GM20431 (cell line): ENCODE results near the gene DIO3.

Experiments
- in situ Hi-C: fragments of 300-500 bp; cut with MseI, MboI; formaldehyde crosslinking; loops from one replicate; pipeline ENCODE4 v1.15.0; 2020; ENCODE audit warnings: low sequenced_read_pairs; ENCODE audit not compliant: unreplicated experiment

Gene DIO3

DNA sequence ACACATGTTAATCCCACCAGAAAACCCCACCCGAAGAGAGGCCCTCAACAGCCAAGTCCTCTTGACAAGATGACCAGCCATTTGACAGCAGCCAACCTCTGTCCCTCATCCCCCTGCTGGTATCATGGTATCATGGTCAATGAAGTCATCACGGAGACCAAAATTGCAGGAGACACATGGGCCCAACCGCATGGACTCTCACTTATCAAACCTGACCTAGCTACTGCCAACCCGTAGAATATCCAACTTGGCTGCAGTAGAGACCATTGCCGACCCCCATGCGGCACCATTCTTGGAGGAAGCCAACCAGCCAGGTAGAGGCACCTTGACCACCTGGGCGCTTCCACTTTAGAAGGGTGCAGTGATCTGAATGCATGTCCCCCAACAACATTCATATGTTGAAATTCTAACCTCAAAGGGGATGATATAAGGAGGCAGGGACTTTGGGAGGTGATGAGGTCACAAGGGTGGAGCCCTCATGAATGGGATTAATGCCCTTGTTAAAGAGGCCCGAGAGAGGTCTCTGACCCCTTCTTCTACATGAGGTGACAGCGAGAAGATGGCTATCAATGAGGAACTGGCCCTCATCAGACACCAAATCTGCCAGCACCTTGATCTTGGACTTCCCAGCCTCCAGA, 33.3 kb downstream of the DIO3 start:
- in situ Hi-C loops, result no loop called here

DNA sequence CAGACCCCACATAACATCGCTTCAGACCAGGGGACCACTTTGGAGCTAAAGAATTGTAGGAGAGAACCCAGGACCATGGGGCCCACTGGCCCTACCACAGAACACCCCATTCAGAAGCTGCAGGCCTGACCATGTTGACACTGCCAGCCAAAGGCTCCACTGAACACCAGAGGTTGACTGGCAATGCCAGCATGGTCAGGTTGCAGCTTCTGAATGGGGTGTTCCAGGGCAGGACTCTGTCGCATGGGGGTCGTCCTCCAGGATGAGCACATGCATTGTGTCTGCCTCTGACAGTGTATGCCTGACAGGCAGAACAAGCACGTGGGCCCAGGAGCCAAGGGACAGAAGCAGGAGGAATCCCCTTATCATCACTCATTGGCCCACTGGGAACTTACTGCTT, 34.1 kb downstream of the DIO3 start:
- in situ Hi-C loops, result no loop called here

DNA sequence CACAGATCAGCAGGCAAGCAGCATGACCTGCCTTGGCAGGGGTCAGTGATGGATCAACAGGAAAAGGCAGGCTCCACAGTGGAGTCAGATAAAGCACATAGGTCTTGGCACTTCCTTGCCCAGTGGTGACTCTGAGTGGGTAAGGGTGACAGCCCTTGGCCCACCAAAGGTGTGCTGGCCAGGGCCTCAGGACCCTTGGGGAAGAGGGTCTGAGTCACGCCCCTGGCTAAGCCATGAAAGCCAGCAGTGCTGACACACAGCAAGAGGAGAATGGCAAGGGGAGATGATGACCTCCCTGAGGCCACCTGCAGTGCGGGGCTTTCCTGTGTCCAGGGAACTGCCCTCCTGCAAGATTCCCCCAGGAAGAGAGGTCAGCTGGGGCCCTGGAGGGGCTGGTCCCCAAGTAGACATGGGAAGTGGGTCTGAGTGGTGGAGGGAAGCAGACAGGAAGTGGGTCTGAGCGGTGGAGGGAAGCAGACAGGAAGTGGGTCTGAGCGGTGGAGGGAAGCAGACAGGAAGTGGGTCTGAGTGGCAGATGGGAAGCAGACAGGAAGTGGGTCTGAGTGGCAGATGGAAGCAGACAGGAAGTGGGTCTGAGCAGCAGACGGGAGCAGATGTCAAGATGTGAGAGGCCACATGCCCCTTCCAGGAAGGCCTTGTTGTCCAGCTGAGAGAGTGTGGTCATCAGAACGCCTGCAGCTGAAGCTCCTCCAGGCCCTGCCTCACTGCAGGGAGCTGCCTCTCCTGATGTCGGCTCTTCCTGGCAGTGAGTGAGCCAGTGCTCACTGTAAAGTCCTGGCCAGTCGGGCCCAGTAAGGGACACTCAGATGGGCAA, 34.8 kb downstream of the DIO3 start:
- in situ Hi-C loops, result no loop called here

DNA sequence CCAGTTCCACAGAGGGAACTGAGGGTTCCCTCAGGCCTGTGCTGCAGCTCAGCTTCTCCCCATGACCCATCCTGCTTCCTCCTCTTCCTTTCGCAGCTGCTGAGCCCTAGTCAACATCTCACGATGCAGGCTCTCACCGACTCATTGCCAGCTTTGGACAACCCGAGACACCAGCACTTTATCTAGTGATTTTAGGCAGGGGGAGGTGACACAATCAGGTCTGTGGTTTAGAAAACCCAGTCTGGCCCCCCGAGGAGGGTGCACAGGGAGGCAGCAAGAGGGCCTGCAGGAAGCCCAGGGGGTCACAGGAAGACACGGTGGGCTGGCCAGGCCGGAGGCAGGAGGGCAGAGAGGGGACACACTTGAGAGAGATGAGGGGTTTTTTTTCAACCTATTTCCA, 35.4 kb downstream of the DIO3 start:
- in situ Hi-C loops, result no loop called here

DNA sequence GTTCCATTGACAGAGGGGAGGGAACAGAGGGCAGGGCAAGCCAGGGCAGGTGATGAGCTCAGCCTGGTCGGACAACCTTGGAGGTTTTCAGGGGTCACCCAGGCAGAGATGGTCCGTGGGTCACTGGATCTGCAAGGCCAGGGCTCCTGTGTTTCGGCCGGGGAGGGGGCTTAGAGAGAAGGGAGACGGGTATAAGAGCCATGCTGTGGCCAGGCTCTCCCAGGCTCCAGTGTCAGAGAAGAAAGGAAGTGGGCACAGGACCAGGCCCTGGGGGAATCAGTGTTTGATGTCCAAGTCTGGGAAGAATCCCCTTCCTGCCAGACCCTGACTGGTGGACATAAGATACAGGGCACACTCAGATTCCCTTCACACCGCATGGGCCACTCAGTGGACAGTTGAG, 36.9 kb downstream of the DIO3 start:
- in situ Hi-C loops, result no loop called here

DNA sequence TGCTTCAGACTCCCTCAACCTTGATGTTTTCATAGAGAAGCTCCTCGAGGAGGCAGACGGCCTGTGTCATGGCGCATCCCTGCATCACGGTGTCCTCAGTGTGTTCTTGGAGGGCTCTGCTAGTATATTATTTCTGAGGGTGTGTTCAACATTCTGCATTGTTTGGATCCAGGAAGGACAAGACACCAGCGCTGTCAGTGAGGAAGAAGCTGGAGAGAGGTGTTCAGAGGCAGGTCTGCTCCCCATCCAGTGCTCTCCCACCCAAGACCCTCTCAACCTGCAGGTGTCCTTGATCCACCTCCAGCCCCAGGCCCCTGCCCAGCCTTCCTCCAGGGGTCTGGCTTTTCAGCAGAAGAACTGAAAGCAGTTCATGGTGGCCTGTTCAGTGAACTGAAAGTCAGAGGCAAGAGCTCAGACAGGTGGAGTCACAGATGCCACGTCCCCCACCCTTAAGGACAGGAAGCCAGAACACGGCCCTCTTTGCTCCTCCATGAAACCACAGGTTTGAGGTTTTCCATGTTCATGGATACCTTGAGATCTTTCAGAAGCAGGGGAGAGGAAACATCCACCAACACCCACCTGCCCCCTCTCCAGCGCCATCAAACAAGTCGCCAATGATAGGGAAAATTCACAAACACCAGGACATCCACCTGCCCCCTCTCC, 37.4 kb downstream of the DIO3 start:
- in situ Hi-C loops, result no loop called here

DNA sequence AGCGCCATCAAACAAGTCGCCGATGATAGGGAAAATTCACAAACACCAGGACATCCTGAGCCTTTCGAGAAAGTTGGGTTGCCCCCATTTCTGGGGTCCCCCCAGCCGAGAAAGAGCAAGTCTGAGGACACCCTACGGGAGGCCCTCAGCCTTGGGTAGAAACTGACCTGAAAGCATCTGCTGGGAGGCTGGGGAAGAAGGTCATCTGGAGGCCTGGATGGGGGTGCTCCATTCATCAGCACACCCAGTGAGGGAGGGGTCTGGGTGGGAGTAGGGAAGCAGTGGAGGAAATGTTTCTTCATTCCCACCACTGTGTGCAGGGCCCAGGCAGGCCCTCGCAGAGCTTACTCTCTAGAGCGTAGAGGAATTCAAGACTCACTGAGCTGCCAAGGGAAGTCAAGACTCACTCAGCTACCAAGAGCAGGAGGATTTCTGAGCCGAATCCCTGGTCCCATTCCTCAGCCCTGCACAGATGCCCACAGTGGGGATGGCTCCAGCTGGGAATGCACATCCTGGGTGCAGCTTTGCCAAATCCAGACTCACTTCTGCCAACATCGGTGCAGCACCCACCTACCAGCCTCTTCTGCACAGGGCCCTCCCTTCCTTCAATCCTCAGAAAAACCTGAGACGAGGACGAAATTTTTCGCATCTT, 38.1 kb downstream of the DIO3 start:
- in situ Hi-C loops, result no loop called here

DNA sequence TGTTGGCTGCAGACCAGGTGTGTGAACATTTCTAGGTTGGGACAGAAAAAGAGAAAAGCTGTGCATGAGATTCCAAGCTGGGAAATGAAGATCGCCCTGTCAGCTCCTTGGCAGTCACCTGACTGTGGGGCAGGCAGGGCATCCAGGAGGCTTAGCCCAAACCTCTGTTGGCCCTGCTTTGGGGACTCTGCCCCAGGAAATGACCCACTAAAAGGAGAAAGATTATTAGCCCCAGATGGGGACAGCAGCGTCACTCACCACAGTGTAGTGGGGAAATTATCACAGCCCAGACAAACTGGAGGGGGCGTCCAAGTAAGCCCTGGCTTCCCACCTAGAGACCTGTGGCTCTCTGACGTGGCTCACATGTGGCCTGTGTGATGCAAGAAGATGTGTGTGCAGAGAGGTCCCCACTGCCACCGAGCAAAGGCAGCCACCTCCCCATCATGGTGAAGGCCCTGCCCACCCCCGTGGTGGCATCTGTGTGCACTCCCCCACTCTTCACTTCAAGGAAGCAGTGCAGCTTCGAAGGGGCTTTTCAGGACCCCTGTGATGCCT, 39.1 kb downstream of the DIO3 start:
- in situ Hi-C loops, result no loop called here

DNA sequence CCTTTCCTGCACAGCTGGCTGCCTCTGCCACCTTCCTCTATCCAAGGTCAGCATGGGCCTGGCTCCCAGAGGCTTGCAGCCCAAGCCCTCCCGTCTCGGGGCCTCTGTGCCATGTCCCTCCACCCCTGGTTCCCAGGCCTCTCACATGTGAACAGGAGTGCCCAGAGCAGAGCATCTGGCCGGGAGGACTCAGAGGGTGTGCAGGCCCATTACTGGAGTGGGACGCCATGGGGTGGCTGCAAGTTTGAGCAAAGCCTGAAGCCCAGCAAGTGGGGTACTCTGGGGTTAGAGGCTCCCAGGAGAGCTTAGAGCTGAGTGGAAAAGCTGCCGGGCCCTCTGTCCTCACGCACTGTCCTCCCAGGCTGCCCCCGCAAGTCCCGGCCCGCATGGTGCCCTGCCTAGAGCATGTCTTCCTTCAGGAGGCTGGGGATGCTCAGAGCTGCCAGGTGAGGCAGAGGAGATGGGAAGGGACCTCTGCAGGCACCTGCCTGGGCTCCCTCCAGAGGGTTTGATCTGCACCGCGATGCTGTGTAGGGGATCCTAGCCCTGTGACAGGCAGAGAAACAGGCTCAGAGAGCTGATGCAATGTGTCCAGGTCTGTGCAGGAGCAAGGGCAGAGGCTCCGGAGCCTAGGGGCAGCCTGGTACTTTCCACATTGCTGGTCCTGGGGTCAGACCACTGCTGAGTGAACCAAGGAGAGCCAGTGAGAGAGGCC, 39.8 kb downstream of the DIO3 start:
- in situ Hi-C loops, result no loop called here

DNA sequence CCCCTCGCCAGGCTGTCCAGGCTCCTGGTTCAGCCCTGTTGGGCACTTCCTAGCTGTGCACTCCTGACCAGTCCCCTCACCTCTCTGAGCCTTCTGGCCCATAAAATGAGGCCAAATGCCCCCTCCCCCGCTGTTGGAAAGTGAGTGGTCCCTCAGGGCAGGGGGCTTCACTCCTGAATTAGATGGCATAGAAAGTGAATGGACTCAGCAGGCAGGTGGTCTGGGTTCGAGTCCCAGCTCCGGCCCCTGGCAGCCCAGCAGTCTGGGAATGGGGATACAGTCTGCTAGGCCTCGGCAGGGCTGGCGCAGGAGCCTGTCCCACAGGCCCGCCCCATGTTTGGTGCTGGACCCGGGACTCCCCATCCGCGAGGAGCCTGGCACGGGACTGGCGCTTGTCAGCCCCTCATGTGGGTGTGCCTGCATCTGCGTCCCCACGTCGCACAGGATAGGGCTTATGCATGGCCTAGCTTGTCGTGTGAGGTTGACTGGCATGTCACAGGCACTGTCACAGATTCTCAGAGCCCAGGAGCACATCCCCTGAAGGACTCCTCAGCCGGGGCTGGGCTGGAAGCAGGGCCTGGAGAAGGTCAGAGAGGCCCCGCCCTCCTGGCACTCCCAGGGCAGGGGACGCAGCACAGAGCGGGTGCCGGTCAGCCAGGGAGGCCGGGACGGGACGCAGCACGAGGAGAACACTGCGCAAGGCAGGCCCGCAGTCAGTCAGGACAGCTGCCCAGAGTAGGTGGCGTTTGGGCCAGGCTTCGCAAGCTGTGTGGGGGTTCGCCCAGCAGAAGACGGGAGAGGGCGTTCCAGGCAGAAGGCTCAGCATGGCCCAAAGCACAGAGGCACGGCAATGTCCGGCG, 40.5 kb downstream of the DIO3 start:
- in situ Hi-C loops, result no loop called here

DNA sequence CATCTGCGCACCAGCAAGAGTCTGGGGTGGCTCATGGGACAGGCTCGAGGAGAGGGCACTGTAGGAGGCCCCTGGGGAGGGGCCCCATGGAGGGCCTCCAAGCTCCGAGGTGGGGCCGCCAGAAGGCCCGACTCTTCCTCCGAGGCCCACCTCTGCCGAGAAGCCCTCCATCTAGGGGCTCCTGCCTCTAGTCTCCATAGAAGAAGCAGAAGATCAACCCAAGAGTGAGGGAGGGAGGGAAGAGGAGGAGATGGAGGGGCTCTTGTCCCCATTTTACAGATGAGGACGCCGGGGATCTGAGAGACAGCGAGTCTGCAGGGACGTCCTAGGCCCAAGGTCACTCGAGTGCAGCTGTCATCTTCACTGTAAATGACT, 41.2 kb downstream of the DIO3 start:
- in situ Hi-C loops, result no loop called here

DNA sequence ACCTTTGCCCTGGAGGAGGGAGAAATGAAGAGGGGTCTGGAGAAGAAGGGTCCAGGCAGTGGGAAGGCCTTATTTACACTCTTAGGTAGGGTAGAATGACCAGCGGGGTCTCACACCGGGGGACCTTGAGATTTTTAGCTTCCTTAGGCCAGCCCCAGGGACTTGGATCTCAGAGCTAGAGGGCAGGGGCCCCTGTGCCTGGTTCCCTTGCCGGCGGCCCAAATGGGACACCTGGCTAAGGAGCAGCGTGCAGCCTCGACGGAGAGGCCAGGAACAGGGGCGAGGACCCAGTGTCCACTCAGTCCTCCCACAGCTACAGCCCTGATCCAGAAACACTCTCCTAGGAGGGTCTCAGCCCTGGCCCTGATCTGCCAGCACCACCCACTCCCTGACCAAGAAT, 41.8 kb downstream of the DIO3 start:
- in situ Hi-C loops, result no loop called here

DNA sequence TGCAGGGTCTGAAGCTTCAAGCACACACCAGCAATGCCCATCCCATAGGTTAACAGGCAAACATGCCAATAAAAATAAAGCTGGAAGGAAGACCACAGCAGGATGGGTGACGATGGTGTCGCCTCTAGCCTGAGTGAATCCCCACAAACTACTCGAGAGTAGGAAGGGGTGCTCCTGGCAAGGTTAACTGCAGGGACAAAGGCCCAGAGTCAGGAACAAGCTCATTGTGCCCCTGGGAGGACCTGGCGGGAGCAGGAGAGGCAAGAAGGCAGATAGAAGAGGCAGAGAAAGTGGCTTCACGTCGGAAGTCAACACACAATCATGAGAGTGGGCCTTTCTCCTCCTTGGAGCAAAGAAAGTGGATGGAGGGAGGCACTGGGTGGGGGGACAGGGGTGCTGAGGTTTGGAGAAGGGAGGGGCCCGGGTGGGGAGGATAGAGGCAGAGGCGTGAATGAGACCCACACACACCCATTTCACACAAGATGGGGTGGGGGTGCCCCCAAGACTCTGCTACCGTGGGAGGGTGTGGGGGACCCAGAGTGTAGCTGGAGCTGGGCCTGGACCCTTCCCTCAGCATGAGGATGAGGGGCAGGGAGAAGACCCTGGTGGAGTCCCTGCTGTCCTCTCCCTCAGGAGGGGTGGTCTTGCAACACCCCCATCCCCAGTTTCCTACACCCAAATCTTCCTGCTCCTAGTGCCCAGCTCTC, 43.1 kb downstream of the DIO3 start:
- in situ Hi-C loops, result no loop called here

DNA sequence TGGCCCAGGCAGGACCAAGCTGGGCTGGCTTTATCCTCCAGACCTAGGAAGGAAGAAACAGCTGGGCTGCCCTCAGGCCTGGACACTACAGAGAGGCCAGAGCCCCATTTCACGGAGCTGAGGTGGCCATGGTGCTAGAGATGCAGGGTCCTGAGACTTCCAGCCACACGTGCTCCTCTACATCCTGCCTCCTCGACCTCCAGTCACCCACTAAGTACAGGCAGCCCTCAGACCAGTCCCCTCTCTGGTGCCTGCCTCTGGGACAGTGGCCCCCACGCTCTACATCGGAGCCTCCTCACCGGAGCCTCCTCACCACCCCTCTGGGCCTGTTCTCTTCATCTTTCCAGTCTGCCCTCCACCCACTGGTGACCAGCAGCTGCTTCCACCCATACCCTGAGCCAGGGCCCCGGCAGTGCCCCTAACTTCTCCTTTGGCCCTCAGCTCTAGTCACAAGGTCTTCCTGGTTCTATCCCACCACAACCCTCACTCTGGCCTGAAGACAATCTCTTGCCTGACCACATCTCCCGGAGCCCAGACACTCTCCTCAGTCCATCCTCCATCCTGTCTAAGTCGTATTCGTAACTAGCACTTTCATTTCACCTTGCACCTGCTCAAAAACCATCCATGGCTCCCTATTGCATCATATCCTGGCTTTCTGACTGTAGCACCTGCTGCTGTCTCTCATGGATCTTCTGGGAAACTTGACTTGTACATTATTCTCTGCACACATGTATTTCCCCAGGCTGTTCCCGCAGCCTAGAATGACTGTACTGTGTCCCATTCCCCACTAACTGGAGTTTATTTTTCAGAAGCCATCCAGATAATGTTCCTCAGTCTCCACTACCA, 43.9 kb downstream of the DIO3 start:
- in situ Hi-C loops, result no loop called here

DNA sequence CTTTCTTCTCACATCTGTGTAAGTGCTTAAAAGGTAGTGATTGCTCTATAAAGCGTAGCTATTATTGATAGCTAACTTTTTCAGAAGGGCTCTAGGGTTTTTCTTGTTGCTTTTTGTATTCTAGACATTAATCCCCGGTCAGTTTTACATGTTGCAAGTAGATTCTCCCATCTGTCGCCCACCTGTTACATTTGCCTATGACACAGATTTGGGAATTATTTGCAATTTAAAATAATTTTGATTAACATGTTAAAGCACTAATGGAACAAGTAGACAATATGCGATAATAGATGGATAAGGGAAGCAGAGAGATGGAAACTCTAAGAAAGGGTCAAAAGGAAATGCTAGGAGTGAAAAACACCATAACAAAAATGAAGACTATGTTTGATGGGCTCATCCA, 44.5 kb downstream of the DIO3 start:
- in situ Hi-C loops, result no loop called here
